ENCODE data around the gene ISYNA1.

DNA sequence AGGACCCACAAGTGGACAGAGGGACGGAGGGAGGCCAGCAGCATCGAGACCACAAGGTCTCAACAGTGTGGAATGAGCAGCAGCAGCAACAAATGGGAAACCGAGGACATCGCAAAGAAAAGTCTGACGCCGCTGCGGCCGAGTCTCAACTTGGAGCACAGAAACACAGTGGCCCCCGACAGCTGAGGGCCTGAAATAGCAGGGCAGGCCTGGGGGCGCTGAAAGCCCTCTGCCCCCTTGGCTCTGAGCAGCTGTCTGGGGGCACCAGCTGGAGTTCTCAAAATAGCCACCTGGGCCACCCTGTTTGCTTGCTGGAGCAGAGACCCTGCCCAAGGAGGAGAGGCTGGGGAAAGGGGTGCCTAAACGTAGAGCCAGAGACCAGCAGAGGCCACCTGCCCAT lies 5.9 kb upstream of the ISYNA1 start:
- TF ChIP-seq POLR2A (IDR thresholded peaks at IDR 0.05) (no peak), CTCF (IDR thresholded peaks at IDR 0.05) (no peak), POLR2AphosphoS5 (IDR thresholded peaks at IDR 0.05) (no peak)
